ENCODE results near the gene FGD3.

The FGD3 gene

DNA sequence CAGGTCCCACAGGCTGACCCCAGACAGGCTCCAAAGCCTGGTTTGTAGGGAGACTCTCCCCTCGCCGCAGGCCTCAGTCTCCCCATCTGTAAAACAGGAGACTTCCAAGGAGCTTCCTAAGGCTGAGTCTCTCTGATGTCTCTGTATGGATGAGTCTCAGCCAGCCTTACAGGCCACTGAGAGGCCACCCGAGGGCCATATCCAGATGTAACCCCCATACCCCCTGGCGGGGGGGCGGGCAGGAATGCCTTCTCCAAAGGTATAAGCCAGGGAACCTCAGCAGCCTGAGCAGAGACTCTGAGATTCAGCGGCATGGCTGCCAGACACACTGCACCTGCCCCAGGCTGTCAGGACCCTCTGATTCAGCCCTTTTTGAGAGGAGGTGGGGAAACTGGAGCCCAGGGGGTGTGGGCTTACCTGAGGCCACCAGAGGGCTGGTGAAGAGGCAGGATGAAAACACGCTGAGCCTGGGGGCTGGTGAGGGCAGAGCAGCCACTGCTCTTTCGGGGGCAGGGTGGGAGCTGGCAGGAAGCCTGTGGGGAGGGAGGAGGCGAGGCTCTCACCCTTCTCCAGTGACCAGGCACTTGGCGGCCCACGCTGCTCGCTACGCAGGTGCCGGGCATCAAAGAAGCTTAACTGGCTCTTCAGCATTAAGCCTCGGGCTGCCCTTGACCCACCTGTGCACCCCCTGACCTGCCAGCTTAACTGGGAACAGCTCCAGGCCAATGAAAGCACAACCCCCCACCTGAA lies 105.6 kb downstream of the FGD3 start:
- DNase-seq (ENCODE audit: low spot score) = no peak

DNA sequence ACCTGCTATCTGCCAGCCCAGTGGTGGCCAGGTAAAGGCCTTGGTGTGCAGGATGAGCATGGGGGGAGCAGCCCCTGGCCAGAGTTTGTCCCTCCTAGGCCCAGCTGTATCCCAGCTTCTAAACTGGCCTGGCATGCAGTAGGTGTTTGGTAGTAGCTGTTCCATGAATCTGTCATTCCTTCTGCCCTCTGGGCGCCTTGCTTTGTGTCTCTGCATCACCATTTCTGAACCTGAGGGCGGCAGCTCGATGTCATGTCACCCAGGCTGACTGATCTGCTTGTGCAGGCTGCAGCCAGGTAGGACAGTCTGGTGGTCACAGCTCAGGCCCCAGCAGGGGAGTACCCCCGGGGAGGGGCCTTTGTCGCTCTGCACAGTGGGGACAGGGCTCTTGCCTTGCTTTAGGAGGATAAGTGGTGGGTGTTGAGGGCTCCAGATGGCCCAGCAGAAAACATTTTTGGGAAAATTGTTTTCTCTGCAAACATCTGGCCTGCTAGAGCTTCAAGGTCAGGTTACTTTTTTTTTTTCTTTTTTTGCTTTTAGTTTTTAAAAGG lies 106.5 kb downstream of the FGD3 start:
- no peak for DNase-seq (ENCODE audit: low spot score)

DNA sequence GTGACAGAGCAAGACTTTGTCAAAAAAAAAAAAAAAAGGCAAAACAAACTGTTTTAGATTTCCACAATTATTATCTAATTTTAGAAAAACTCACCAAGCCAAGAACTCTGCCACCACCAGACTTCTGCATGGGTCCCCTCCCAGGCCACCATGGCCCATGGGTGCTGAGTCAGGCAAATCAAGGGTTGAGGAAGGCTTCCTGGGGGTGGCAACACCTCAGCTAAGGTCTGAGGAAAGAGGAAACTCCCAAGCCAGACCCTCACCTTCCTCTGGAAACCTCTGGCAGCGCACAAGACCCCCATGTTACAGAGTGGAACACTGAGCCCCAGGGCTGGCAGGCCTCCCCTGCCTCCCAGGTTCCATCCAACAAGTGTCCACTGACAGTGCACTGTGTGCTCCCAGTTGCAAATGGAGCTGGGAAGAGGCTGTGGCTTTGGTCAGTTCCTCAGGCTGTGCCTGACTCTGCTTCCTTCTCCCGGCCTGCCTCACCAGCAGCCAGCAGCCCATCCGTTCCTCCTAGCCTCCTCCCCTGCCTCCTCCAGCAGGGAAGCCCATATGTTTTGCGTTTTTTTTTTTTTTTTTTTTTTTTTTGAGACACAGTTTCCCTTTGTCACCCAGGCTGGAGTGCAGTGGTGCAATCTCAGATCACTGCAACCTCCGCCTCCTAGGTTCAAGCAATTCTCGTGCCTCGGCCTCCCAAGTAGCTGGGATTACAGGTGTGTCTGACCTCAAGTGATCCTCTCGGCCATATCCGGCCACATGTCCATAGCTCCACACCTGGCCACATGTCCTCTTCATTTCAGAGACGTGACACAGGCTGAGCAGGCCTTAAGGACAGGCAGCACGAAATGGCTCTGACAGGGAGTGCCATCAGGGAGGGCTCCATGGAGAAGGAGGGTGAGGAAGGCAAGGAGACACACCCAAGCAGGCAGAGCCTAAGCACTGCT lies 107.7 kb downstream of the FGD3 start:
- DNase-seq (ENCODE audit: low spot score) = no peak

DNA sequence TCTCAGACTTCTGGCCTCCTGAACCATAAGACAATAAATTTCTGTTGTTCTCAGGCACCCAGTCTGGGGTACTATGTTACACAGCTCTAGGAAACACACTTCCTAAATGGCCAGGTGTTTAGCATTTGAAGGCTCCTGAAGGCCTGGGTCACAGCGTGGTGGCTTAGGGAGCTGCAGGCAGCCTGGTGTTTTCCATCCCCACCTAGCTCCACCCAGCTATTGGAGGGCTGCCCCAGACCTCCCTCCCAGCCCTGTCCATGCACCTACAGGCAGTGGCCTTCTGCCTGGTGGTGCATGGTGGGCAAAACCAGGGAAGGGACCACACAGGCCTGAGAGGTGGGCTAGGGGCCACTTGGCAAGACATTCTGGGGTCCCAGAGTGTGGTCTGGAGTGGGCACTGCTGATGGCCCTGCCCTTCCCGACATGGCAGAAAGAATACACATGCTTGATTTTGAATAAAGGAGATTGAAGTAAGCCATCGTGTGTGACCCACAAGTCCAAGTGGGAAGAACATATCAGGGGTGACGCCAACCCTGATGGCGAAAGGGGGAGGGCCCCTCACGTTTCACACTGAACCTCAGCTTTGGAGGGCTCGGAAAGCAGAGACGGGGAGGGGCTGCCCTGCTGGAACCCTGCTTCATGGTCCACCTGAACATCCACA lies 109.8 kb downstream of the FGD3 start:
- no peak for DNase-seq (ENCODE audit: low spot score)

DNA sequence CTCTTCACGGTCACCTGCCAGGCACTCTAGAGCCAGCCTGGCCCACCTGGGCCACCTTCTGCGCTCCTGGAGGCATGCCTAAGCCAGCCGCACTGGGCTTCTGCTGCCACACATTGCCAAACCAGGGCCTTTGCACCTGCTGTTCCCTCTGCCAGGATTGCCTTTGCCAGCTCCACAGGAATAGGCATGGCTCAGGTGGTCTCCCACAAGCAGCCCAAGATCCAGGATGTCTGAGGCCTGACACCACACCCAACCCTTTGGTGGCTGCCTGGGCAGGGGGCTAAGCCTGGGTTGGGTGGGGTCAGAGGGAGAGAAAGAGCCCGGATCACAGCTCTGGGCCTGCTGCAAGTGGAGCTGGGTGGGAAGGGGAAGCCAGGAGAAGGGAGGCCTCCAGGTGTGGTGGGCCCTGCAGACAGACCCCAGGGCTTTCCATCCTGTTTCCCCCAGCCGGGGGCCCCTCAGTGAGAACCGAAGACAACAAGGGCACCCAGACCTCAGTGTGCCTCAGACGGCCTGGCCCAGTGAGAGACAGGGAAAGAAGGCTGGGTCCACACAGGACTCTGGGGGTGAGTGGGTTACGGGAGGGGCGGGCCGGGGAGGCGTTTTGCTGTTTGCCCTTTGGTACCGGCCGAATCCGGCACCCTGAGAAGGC lies 110.5 kb downstream of the FGD3 start:
- DNase-seq (ENCODE audit: low spot score) = no peak

DNA sequence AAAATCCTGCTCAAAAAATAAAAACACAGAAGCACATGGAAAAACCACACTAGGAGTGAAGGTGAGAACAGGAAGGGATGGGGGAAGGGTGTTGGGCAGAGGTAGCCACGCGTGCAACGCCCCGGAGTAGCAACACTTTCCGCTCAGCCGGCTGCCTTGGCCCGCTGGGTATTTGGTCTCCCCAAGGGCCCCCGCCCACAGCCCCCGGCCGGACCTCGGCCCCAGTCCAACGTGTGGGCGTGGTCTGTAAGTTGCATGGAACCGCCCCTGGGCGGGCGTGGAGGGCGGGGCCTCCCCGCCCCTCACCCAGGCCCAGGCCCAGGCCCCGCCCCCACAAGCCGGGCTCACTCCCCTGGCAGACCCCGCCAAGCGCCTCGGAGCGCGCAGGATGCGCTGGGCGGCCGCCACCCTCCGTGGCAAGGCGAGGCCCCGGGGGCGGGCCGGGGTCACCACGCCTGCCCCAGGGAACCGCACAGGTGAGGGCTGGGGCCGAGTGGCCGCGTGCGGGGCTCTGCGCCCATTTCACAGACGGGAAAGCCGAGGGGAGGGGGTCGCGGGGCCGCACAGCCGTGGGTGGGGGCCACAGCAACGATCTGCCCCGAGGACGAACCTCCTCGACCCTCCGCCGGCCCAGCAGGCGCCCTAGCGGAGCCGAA lies 111.2 kb downstream of the FGD3 start, which contains the start of gene SUSD3:
Gene SUSD3, plus strand, starts transcription at position 347 of the 656 bp plus-strand sequence. Its CDS starts 42 bp downstream, at position 389.
- no peak for DNase-seq (ENCODE audit: low spot score)

DNA sequence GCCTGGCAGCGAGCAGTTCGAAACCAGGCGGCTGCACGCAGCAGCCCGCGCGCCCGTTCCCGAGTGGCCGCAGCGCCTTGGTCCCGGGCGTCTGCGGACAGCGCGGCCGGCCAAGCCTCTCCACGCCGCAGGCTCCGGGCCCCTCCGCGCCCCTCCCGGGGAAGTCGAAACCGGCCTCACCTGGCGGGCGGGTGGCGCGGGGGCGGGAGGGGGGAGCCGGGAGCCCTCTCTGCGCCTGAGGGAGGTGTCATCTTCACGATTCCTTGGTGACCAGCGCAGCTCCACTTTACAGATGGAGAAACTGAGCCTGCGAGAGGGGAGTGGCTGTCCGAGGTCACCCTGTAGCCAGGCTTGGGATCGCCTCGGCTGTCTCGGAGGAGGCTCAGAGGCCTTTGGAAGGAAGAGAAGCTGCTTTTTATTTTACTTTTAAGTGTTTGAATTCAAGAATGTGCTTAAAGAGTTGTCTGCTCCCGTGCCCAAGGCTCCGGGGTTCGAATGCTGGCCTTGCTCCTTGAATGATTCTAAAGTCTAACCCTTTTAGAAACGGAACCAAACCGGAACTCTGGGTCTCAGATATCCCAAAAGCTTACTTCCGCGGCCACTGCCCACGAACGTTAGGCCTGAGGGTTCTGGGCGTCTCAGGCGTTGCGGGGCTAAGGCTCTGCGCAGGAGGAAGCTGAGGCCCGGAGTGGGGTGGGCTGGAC lies 111.8 kb downstream of the FGD3 start:
- DNase-seq (ENCODE audit: low spot score) = no peak

DNA sequence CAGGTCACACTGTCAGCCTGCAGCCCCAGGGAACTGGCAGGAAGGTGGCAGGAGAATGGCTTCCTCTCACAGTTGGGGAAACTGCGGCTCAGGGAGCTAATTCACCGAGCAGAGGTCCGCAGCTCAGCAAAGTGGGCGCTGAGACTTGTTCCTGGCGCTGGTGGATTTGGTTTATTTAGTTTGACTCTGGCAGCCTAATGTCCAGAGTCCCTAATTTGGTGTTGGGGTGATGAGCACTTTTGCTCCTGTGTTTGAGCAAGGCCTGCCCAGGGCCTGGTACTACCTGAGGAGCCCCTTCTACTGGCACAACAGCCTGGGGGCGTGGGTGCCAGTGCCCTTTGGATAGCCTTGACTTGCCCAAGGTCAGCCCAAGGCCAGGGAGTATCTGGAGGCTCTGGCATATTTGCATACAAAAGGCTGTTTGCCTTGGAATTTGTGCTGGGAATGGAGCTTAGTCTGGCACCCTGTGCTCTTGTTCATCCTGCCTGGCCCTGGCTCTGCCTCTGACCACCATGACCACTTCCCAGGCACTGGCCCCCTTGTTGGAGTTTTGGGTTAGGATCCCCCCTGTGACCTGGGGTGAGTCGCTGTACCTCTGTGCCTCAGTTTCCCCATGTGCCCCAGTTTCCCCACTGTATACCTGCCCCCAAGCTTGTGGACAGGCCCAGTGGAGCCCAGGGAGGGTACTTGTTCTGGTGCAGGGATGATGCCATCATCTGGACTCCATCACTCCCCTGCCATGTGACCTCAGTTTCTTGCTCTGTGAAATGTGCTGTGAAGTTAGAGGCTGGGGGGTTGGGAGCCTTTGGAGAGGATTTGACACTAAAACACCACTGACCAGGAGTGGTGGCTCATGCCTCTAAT lies 112.6 kb downstream of the FGD3 start:
- DNase-seq (ENCODE audit: low spot score) = peak; percentile 63

DNA sequence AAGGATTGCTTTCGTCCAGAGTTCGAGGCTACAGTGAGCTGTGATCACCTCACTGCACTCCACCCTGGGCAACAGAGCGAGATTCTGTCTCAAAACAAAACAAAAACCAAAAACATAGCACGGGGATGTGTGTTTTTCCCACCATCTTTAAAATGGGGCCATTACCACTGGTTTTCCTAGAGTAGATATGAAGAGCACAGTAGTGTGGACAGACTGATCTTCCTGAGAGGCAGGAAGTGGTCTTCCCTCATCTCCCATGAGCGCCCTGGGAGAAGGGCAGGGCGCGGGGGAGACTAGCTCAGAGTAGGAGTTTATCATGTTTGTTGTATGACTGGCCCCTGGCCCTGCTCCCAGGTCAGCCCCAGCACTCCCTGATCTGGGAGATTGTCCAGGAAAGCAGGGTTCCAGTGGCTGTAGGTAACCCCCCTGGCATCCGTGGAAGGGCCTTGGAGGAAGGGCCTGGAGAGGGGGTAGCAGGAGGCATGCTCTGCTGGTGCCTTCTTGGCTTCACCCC lies 113.5 kb downstream of the FGD3 start:
- peak; percentile 50 for DNase-seq (ENCODE audit: low spot score)

DNA sequence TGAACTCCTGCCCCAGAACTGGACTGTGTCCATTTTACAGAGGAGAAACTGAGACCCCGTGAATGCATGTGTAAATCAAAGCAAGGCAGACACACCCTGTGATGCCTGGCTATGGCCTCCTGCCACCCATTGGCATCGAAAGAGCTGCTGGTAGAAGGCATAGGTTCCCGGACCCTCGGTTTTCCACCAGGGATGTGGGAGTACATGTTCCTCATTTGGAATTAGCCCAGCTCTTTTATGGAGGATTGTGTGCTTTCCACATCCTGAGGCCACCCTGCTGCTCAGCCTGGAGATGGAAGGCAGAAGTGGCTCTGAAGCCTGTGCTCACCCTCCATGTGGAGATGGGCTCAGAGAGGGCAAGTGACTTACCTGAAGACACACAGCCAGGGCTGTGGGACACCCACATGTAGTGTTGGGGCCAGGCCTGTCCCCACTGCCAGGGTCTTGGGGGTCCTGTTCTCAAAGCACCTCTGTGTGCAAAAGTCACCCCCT lies 114.0 kb downstream of the FGD3 start:
- no peak for DNase-seq (ENCODE audit: low spot score)

DNA sequence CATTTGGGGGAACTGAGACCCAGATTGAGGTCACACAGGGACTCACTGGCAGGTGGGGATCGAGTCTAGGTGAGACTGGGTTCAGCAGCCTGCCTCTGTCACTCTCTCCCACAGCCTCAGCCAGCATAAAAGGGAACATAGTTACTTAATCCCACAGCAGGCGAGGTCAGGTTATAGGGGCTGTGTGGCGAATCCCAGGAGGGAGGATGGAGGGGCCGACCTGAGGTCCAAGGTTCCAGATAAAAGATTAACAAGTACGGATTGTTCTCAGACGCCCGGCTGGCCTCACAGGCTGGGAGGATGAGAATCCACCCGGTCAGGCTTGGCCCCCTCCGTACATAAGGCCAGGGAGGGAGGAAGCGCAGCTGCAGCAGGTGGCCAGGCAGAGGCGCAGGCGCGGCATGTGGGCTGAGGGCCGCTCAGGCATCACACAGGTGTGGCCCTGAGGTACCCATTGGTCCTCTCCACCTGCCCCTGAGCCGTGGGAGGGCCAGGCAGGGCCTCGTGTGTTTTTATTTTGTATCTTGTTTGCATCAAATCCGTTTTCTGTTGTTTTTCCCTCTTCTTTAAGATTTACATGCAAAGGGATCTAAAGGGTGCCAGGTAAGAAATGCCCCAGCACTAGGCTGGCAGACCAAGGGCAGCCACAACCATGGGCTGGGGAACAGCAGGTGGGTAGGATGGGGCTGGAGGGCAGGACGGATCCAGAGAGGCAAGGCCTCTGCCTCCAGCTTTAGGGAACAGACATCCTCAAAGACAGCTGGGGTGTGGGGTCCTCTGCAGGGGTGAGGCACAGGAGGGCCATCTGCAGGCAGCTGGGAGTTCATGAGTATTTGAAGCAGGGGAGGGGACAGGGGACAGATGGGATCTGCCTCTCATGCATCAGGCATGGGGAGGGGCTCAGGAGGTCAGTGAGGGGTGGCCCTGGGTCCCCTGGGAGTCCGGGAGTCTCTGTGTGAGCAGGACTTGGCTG lies 114.8 kb downstream of the FGD3 start:
- DNase-seq (ENCODE audit: low spot score) = peak; percentile 65

DNA sequence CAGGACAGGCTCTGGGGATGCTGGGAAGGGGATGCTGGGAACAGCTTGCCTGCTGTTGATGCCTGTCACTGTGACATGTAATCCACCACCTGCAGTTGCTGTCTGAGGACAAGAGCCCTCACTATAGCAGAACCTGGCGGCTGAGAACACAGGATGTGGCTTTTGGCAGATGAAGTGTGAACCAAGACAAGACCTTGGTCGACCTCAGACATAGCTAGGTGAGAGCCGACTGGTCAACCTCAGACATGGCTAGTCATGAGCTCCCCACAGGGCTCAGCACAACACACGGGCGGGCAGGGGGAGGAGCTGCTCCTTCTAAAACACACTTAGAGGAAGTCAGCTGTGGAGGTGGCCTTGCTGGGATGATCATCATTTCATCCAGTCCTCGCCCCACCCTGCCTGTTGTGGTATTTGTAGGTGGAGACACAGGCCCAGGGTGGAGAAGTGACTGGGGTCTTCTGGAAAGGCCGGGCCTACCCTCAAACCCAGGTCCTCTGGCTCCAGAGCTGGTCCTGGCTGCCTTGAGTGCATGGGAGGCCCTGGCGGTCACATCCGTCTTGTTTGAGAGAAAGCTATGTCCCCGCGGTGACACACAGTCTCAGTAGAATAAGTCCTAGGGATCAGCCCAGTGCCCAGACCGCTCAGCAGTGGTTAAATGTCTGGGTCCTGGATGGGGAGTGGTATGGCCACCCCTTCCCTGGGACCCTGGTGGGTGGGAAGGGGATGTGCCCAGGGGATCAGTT lies 117.2 kb downstream of the FGD3 start:
- DNase-seq (ENCODE audit: low spot score) = no peak

DNA sequence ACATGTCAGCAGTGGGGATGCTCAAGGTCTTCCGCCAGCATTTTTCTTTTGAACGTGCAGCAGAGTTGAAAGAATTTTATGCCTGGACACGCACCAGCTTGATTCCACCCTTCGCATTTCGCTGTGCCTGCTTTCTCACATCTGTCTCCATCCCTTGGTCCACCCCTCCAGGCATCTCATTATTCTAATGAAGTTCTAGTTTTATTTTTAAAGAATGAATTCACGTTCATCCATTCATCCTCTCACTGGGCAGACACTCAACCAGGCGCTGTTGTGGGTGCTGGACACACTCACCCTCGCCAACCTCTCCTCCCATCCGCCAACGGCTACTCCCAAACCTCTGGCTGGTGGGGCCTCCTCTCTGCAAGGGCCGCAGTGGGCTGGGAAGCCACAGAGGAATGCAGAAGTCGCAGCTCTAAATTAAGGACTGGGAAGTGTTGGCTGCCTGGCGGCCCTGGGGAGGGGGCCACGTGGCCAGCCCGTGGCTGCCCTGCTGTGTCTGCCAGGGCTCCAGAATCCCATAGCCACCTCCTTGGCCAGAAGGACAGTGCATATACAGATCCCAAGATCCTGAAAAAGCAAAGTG lies 117.9 kb downstream of the FGD3 start:
- DNase-seq (ENCODE audit: low spot score) = no peak

DNA sequence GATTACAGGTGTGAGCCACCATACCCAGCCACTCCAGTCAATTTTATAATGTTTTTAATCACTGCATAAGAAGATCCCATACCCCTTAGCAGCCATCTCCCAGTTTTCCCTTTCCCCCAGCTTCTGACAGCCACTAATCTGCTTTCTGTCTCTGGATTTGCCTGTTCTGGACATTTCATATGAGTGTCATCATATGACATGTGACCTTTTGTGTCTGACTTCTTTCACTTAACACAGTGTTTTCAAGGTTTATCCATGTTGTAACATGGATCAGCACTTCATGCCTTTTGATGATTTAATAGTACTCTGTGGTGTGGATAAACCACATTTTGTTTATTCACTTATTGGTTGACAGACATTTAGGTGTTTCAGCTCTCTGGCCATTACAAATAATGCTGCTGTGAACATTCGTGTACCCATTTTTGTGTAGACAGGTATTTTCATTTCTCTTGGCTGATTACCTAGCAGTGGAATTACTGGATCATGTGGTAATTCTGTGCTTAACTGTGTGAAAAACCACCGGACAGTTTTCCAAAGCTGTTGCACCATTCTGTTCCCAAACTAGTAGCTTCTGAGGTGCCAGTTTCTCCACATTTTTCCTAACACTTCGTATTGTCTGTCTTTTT lies 119.8 kb downstream of the FGD3 start:
- DNase-seq (ENCODE audit: low spot score) = no peak

DNA sequence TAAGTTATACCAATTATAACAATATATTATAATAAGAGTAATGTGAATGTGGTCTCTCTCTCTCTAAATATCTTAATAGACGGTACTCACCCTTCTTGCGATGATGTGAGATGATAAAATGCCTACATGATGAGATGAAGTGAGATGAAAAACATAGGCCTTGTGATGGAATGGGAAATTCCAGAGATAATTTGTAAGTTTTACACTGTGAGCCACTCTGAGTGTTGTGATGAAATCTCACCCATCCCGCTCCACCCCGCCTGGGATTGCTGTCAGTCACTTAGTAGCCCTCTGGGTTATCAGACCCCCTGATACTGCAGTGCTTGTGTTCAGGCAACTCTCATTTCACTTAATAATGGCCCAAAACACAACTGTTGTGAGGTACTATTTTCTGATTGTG lies 121.6 kb downstream of the FGD3 start:
- DNase-seq (ENCODE audit: low spot score) = no peak

DNA sequence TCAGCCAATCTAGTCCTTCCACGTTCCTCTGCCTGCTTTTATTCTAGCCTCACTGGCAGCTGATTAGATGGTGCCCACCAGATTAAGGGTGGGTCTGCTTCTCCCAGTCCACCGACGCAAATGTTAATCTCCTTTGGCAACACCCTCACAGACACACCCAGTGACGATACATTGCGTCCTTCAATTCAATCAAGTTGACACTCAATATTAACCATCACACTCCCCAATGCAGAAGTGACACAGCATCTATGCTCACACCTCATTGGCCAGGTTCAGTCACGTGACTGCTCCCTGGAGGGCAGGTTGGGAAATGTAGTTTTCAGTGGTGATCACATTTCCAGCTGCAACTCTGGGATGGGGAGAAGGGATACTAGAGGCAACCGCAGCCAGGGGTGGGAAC lies 124.1 kb downstream of the FGD3 start:
- DNase-seq (ENCODE audit: low spot score) = no peak

Data from left forelimb (tissue), 1 donor.